IPS-18c (cell line): ENCODE measurements around the gene MAVS.
"Not testable (repeated sequence)": the region's sequence is repeated elsewhere in the genome, so short reads cannot be mapped to it uniquely, and the experiment has no call there.

Source experiments
- H3K4me3 ChIP-seq: 2 replicates; pipeline ENCODE4 v1.7.0; 2013; ENCODE audit warnings: low read depth, mild to moderate bottlenecking, low read length, moderate library complexity; ENCODE audit not compliant: insufficient read depth
- H3K9me3 ChIP-seq: one replicate; pipeline ENCODE4 v1.6.1; 2013; ENCODE audit warnings: mild to moderate bottlenecking, low read length, moderate library complexity; ENCODE audit not compliant: control insufficient read depth, insufficient read depth

Gene MAVS

GRCh38 chr20:3890999-3891929 is 44.6 kb downstream of the MAVS start:
- H3K9me3 ChIP-seq = peaks cover 5% of the 10 kb centered on the region
- peak overlapping the region; percentile 92 for H3K4me3 ChIP-seq

DNA sequence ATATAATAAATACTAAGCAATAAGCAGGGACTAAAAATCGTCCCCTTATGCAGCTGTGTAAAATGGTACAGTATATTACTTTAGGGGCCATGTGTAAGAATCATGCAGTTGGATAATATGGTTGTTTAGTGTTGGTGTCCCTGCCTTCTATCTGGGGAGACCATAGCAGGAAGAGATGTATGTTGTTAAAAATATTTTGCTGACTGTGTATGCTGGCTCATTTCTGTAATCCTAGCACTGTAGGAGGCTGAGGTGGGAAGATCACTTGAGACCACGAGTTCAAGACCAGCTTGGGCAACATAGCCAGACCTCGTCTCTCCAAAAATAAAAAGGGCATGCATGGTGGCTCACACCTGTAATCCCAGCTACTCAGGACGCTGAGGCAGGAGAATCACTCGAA is 48.2 kb downstream of the MAVS start:
- Histone ChIP-seq H3K4me3 (no peak overlapping the region), H3K9me3 (peaks cover 3% of the 10 kb centered on the region)

DNA sequence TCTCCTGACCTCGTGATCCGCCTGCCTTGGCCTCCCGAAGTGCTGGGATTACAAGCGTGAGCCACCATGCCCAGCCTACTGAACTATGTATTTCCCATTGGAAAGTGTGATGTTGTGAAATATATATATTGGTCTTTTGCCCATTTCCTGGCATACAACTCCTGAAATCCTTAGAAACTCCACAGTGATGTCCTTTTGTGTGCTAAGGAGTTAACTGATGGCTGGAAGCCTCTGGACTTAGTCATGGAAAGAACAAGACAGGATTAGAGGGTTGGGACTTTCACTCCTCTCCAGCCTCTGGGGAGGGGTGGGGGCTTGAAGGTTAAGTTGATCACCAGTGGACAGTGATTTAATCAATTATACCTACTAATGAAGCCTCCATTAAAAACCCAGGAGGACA is 49.7 kb downstream of the MAVS start:
- Histone ChIP-seq H3K4me3 (no peak overlapping the region), H3K9me3 (no peaks in the 10 kb centered on the region)

DNA sequence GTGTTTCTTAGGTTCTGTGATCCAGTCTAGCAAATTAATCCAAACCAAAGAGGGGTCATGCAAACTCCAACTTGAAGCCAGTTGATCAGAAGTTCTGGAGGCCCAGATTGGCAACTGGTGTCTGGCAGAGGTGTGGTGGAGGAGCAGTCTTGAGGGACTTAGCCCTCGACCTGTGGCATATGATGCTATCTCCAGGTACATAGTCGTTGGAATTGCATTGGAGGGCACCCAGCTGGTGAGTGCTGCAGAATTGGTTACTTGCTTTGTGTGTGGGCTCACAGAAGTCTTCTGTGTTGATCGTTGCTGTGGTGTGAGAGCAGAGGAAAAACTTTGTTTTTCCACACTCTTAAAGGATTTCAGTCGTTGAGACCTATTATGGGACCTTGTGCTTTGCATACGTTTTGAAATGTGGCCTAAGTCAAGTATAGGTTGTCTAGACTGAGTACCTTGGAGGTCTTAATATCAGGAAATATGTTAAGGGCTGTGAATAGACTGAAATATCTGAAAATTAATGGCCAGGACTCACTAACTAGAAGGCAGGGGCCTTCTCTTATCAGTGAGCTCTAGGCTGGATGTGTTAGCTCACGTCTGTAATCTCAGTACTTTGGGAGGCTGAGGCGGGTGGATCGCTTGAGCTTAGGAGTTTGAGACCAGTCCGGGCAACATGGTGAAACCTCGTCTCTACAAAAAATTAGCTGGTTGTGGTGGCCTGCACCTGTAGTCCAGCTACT is 50.4 kb downstream of the MAVS start:
- no peak overlapping the region for H3K4me3 ChIP-seq

GRCh38 chr20:3898181-3898580 is 51.5 kb downstream of the MAVS start:
- H3K4me3 ChIP-seq, H3K9me3 ChIP-seq: not testable (repeated sequence)

More for the DNA sequence above, 50.4 kb downstream of the MAVS start:
- no peaks in the 10 kb centered on the region for H3K9me3 ChIP-seq

- Histone ChIP-seq H3K4me3 (no peak overlapping the region), H3K9me3 (no peaks in the 10 kb centered on the region)
Measured at GRCh38 chr20:3898639-3899038, 52.0 kb downstream of the MAVS start.

DNA sequence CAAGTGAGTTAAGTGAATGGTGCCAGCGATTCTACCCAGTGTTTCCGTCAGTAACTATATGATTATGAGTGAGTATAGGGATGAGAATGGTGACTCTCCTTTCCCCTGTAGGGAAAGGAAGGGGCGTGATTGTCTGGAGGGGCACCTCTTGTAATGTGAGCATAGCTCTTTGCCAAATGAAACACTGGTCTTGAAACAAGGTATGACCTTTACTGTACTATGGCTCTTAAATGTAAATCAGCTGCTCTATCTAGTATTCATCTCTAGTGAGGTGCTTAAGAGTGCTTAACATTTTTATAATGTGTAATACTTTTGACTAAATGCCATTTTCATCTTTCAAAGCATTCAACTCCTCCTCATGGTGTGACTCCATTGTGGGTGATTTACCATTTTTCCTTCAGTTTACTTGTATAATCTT is 53.6 kb downstream of the MAVS start:
- H3K9me3 ChIP-seq = no peaks in the 10 kb centered on the region
- no peak overlapping the region for H3K4me3 ChIP-seq

DNA sequence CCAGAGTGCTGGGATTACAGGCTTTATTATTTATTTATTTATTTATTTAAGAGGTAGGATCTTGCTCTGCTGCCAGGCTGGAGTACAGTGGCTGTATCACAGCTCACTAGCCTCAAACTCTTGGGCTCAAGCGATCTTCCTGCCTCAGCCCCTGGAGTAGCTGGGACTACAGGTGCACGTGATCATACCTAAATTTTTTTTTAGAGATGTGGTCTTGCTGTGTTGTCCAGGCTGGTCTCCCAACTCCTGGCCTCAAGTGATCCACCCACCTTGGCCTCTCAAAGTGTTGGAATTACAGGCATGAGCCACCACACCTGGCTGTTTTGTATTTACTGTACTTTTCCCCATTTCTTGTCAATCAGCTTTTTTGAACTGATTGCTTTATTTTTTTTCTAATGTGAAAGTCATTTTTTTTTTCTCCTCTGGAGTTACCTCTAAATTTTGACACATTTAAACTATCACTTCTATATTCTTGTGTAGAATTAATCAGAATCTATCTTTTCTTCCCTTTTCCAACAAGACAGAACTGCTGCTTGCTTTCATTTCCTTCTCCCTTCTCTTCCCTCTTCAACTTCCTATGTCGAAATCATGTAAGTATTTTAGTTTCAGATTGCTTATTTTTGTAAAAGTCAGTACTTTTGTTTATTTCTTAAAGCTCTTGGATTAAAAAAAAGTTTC is 54.5 kb downstream of the MAVS start:
- no peaks in the 10 kb centered on the region for H3K9me3 ChIP-seq
- H3K4me3 ChIP-seq = no peak overlapping the region

- H3K4me3 ChIP-seq = no peak overlapping the region
- H3K9me3 ChIP-seq = no peaks in the 10 kb centered on the region
Measured at GRCh38 chr20:3901706-3902440, 55.2 kb downstream of the MAVS start.

DNA sequence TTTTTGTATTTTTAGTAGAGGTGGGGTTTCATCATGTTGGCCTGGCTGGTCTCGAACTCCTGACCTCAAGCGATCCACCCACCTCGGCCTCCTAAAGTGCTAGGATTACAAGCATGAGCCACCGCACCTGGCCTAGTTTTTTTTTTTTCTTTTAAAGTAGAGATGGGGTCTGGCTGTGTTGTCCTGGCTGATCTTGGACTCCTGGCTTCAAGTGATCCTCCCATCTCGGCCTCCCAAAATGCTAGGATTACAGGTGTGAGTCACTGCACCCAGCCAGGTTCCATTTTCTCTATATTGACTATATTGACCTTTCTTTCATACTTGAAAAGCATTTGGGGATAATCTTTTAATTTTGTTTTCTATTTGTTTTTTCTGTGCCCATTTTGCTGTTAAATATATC is 55.8 kb downstream of the MAVS start:
- Histone ChIP-seq H3K9me3 (no peaks in the 10 kb centered on the region), H3K4me3 (no peak overlapping the region)

DNA sequence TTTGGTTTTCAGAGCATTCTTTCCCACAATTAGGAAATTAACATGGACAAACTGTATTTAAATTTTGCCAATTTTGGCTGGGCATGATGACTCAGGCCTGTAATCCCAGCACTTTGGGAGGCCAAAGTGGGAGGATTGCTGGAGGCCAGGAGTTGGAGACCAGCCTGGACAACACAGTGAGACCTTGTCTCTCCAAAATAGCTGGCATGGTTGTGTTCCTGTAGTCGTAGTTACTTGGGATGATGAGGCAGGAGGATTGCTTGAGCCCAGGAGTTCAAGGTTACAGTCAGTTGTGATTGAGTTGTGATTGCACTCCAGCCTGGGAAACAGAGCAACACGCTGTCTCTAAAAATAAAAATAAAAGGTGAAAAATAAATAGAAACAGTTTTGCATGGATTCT is 57.6 kb downstream of the MAVS start:
- Histone ChIP-seq H3K4me3 (no peak overlapping the region), H3K9me3 (no peaks in the 10 kb centered on the region)

- Histone ChIP-seq H3K4me3 (no peak overlapping the region), H3K9me3 (no peaks in the 10 kb centered on the region)
Measured at GRCh38 chr20:3904857-3905256, 58.2 kb downstream of the MAVS start.

- H3K4me3 ChIP-seq, H3K9me3 ChIP-seq: not testable (repeated sequence)
Measured at GRCh38 chr20:3906744-3907721, 60.4 kb downstream of the MAVS start.

GRCh38 chr20:3908667-3909066 is 62.0 kb downstream of the MAVS start:
- no peaks in the 10 kb centered on the region for H3K9me3 ChIP-seq
- H3K4me3 ChIP-seq = no peak overlapping the region

DNA sequence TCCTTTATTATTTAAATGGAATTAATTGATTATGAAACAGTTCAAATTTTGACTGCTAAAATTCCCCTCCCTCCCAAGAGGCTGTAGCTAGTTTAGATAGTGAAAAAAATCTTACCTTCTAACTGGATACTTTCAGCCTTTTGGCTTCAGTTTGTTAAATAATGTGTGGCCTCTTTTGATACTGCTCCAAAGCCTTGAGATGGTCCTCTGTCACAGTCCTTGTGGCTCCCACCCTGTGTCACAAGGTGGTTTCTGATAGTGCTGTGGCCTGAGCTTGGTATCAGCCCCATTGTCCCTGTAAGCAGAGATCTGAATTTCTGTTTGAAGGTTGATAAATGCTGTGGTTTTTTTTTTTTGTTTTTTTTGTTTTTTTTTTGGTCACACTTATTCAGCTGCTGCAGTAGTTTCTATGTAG is 63.3 kb downstream of the MAVS start:
- Histone ChIP-seq H3K9me3 (no peaks in the 10 kb centered on the region), H3K4me3 (no peak overlapping the region)

DNA sequence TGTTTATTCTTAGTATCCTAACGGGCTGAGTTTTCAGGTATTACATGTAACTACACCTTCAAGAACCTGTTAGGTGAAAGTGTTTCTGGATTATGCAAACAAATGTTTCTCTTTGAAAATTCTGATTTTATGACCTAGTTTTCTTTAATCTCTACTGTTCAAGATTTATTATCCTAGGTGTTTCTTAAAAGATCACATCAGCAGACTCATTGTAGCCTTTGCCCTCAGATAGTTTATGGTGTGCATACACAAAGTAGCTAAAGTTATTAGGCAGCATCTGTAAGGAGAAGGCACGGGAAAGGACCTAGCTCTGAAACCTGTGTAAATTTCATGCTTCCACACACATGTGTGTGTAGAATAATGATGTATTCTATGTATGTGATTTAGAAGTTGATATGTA is 64.2 kb downstream of the MAVS start:
- Histone ChIP-seq H3K9me3 (no peaks in the 10 kb centered on the region), H3K4me3 (no peak overlapping the region)
